ENCODE data around the gene ZYX. TPM values are rescaled to one million over a fixed set of nuclear protein-coding genes. Genes with fewer than 3 reads are reported as not detected.

ZYX gene
- polyA plus RNA-seq, 1 donor from 2014 or later, result 10.0 TPM

GRCh38 chr7:143439866-143440265 lies 58.7 kb downstream of the ZYX start:
- Histone ChIP-seq H3K4me2 (ENCODE audit: low read length) (no peak overlapping the region), H3K79me2 (replicated peaks; ENCODE audit: insufficient read depth, low read length) (no peaks in the 10 kb centered on the region), H3F3A (ENCODE audit: insufficient read depth, low read length, poor library complexity, severe bottlenecking) (no peaks in the 10 kb centered on the region), H3K27me3 (ENCODE audit: insufficient read depth, low read depth, low read length) (no peaks in the 10 kb centered on the region), H3K9ac (ENCODE audit: low read length) (no peak overlapping the region), H3K9me2 (ENCODE audit: insufficient read depth, low read length) (no peaks in the 10 kb centered on the region), H2AFZ (ENCODE audit: low read depth, low read length) (no peak overlapping the region), H4K20me1 (ENCODE audit: insufficient read depth) (no peaks in the 10 kb centered on the region), H3K9me3 (ENCODE audit: low read length) (no peaks in the 10 kb centered on the region), H3K36me3 (ENCODE audit: insufficient read depth, low read length) (no peaks in the 10 kb centered on the region), H3K27ac (ENCODE audit: low read length) (no peak overlapping the region), H3K4me3 (ENCODE audit: low read length) (no peak overlapping the region)
- TF ChIP-seq CTCF (IDR thresholded peaks at IDR 0.05; ENCODE audit: poor library complexity, severe bottlenecking), result no peak
- TF ChIP-seq MXI1 (conservative IDR thresholded peaks at IDR 0.05; ENCODE audit: poor library complexity, severe bottlenecking), result no peak
- TF ChIP-seq SMC3 (conservative IDR thresholded peaks at IDR 0.05; ENCODE audit: poor library complexity), result no peak
- no peak for TF ChIP-seq EZH2 (IDR thresholded peaks at IDR 0.05; ENCODE audit: borderline replicate concordance, insufficient read depth, low read length, poor library complexity, severe bottlenecking)
- TF ChIP-seq POLR2AphosphoS5 (IDR thresholded peaks at IDR 0.05), result no peak
- no peak for TF ChIP-seq REST (IDR thresholded peaks at IDR 0.05; ENCODE audit: borderline replicate concordance)
- no peak for TF ChIP-seq RAD21 (conservative IDR thresholded peaks at IDR 0.05)
- TF ChIP-seq EP300 (conservative IDR thresholded peaks at IDR 0.05; ENCODE audit: poor library complexity, severe bottlenecking), result no peak
- TF ChIP-seq TAF1 (IDR thresholded peaks at IDR 0.05; ENCODE audit: low read depth), result no peak

Small RNA genes within 50 kb of the gene (small RNA-seq; reads per million reads assigned to genes)
- 0 to 0.26 (median 0) reads per million in 3 experiments for gene MIR6892

Other genes with a start within 250 kb of the ZYX start
- not detected in 2 replicates for gene PIP, start 249.3 kb upstream of the ZYX start, polyA plus RNA-seq
- gene TAS2R39, start 197.9 kb upstream of the ZYX start, polyA plus RNA-seq, result not detected in 2 replicates
- not detected in 2 replicates for gene TAS2R40, start 159.3 kb upstream of the ZYX start, polyA plus RNA-seq
- 12.8 and 16.5 TPM in 2 replicates for gene GSTK1, start 117.9 kb upstream of the ZYX start, polyA plus RNA-seq
- not detected in 2 replicates for gene TMEM139, start 96.4 kb upstream of the ZYX start, polyA plus RNA-seq
- gene CASP2, start 93.0 kb upstream of the ZYX start, polyA plus RNA-seq, result 9.0 and 15.8 TPM in 2 replicates
- 0.20 TPM in 1 of 2 replicates, not detected in the other for gene CLCN1, start 65.2 kb upstream of the ZYX start, polyA plus RNA-seq
- gene FAM131B, start 18.6 kb upstream of the ZYX start, polyA plus RNA-seq, result 45.9 and 58.5 TPM in 2 replicates
- gene EPHA1, start 27.5 kb downstream of the ZYX start, polyA plus RNA-seq, result not detected in 2 replicates
- gene TAS2R60, start 62.1 kb downstream of the ZYX start, polyA plus RNA-seq, result not detected in 2 replicates
- not detected in 2 replicates for gene TAS2R41, start 96.5 kb downstream of the ZYX start, polyA plus RNA-seq
- gene CTAGE15, start 190.5 kb downstream of the ZYX start, polyA plus RNA-seq, result not detected in 2 replicates
- 0.08 and 0.28 TPM in 2 replicates for gene TCAF2, start 239.6 kb downstream of the ZYX start, polyA plus RNA-seq